Neural cell (in vitro differentiated cells): ENCODE results near the gene BANP.
"Not testable (repeated sequence)": the region's sequence is repeated elsewhere in the genome, so short reads cannot be mapped to it uniquely, and the experiment has no call there.

ENCODE experiments used
- CTCF ChIP-seq: fragments of 450-650 bp; IDR thresholded peaks from 2 replicates; pipeline ENCODE4 v1.5.1; 2014; ENCODE audit warnings: antibody characterized with exemption, mild to moderate bottlenecking, moderate library complexity; ENCODE audit not compliant: poor library complexity, severe bottlenecking
- EP300 ChIP-seq: fragments of 450-650 bp; conservative IDR thresholded peaks from 2 replicates; pipeline ENCODE4 v1.6.1; 2014; ENCODE audit warnings: antibody characterized with exemption, mild to moderate bottlenecking, moderate library complexity; ENCODE audit not compliant: poor library complexity, severe bottlenecking
- MXI1 ChIP-seq: fragments of 450-650 bp; conservative IDR thresholded peaks from 2 replicates; pipeline ENCODE4 v1.6.1; 2014; ENCODE audit warnings: antibody characterized with exemption, mild to moderate bottlenecking; ENCODE audit not compliant: poor library complexity, severe bottlenecking
- POLR2AphosphoS5 ChIP-seq: IDR thresholded peaks from 2 replicates; pipeline ENCODE4 v1.6.1; 2012
- RAD21 ChIP-seq: fragments of 450-650 bp; conservative IDR thresholded peaks from 2 replicates; pipeline ENCODE4 v1.6.1; 2014; ENCODE audit warnings: antibody characterized with exemption, mild to moderate bottlenecking, moderate library complexity
- REST ChIP-seq: IDR thresholded peaks from 2 replicates; pipeline ENCODE4 v1.6.1; 2012; ENCODE audit warnings: borderline replicate concordance

- TF ChIP-seq MXI1, CTCF, POLR2AphosphoS5, RAD21, EP300, REST: not testable (repeated sequence)
These were observed 68.0 kb downstream of the BANP start for GRCh38 chr16:88019041-88019820.
